IPS-NIHi11 (cell line): Measurements from ENCODE around the gene EPHA7.

Source experiments
- DNase-seq: peaks from one replicate; pipeline ENCODE4 v3.0.0; 2012; ENCODE audit warnings: mixed read lengths, low spot score

Gene EPHA7

GRCh38 chr6:93323630-93324029 is 95.7 kb downstream of the EPHA7 start:
- DNase-seq = no peak

DNA sequence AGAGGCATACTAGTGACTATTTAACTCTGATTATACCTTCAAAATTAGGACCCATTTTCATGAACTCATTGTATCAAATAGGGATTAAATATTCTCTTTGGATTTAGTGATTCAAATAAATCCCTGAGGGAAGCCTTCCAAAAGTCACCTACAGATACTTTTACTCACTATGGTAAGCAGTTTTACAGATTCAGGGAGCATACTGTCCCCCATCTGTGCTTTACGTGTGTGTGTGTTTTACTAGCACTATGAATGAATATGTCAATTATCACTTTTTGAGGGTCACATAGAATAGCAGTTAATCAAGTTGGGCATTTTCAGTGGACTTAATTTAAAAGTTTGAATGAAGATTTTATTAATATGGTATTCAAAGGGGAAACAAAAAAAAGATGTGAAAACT is 96.7 kb downstream of the EPHA7 start:
- DNase-seq = no peak

DNA sequence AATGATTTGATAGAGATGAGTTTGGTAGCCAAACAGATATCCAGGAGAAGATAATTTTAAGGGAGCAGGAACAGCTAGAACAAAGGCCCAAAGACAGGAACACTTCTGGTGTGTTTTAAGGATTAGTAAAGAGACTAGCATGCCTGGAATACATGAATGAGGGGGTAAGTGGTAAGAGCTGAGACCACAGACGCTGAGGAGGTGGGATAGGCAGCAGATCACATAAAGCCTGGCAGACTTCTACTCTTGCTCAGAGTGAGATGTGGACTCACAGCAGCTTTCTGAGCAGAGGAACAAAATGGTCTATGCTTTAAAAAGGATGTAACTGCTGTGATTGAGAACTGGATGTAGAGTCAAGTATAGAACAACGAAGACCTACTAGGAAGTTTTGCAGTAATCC is 100.1 kb downstream of the EPHA7 start:
- DNase-seq = no peak

- DNase-seq = no peak
Observed at GRCh38 chr6:93318121-93318520, 101.2 kb downstream of the EPHA7 start.

- DNase-seq = no peak
Observed at GRCh38 chr6:93317592-93317991, 101.8 kb downstream of the EPHA7 start.

DNA sequence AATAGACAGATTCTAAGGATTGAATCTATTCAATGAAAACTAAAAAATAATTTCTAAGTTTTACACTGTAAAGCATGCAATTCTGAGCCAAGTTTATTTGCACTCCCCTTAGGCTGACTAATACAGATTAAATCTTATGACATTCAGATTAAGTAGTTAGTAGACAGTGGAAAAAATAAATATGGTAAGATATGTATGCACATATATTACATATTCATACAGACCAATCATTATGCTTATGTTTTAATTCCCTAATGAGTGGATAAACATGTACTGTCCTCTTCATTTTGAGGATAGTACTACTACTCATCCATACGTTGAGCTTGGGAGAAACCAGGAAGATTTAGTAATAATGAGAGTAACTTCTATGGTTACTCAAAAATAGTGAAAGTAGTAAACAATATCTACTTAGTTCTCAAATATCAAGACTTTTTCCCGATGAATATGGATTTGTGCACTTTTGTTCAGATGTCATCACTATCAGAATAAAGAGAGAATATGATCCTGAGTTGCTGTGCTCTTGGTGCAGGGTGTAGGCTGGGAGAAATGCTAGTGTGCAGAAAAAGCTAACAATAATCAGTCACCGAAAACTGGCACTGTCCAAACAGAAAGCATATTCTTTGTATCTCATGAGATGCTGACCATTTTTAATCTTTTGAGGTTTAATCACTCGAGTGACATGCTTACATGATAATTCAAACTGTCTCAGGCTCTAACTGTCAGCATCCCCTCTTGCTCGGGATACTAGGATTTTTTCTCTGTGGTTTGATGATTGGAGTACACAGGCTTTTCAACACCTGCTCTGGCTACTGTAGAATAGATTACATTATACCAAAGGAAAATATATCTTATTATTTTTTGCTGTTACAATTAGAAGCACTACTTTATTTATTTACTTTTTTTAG is 111.6 kb downstream of the EPHA7 start:
- no peak for DNase-seq

GRCh38 chr6:93305088-93305487 is 114.3 kb downstream of the EPHA7 start:
- no peak for DNase-seq

DNA sequence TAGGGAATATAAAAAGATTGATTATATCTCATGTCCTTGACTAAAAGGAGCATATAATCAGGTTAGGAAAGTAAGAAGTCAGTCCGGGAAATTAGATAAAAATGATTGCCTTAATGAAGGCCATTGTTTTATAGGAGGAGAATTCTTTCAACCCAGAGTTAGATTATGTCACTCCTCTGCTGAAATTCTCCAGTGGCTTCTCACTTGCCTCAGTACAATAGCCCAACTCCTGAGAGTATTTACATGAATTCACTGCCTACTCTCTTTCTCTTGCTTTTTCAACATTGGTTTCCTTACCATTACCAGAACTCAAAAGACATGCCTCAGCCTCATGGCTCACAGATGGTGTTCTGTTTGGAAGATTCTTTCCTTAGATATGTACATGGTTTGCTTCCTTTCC is 114.9 kb downstream of the EPHA7 start:
- DNase-seq = no peak

DNA sequence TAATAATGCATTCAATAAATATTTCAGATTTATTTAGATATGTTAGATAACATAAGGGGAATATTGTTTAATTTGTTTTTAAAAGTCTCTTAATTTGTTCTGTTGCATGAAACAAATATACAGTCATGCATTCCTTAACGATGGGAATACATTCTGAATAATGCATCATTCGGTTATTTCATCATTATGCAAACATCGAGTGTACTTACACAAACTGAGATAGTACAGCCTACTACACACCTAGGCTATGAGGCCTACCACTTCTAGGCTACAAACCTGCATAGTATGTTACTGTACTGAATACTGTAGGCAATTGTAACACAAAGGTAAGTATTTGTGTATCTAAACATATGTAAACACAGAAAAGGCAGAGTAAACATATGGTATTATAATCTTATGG is 118.7 kb downstream of the EPHA7 start:
- DNase-seq = no peak

- no peak for DNase-seq
Observed at GRCh38 chr6:93299622-93300021, 119.7 kb downstream of the EPHA7 start.

GRCh38 chr6:93295631-93296030 is 123.7 kb downstream of the EPHA7 start:
- DNase-seq = no peak

- DNase-seq = no peak
Observed at GRCh38 chr6:93294879-93295278, 124.5 kb downstream of the EPHA7 start.

DNA sequence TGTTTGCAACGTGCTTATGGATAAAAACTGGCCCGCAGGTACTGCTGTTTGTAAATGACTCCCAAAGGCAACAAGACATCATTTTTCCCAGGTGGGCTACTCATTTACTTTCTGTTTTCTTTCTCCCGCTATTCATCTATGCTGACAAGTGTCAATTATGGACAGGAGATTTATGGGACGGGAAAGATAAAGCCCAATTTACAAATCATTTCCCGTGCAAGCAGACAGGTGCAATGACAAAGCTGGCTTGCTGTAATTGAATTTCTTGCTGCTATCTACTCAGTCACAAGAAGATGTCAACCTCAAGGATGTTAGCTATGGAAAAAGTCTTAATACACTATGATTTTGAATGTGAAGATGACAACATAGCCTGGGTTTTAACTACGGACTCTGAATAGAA is 125.5 kb downstream of the EPHA7 start:
- no peak for DNase-seq

GRCh38 chr6:93293460-93293859 is 125.9 kb downstream of the EPHA7 start:
- DNase-seq = no peak

- no peak for DNase-seq
Observed at GRCh38 chr6:93282521-93283031, 136.8 kb downstream of the EPHA7 start.

DNA sequence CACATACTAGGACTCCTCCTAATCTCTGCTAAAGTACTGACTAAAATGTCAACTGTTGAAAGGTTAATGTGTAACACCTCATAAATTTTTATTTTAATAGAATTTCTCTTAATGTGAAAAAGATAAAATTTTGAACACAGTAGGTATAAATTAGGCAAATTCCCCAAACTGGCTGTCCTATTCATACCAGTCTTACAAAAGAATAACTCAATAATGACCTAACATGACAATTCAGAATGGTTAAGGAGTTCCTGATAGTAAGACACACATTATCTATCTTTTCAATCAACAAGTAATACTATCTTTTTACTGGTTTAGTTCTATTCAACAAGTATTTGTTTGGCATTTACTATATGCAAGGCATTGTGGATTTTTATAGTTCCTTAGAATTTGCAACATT is 141.1 kb downstream of the EPHA7 start:
- DNase-seq = no peak

GRCh38 chr6:93272896-93273295 is 146.5 kb downstream of the EPHA7 start:
- no peak for DNase-seq

GRCh38 chr6:93272211-93272610 is 147.1 kb downstream of the EPHA7 start:
- DNase-seq = no peak

DNA sequence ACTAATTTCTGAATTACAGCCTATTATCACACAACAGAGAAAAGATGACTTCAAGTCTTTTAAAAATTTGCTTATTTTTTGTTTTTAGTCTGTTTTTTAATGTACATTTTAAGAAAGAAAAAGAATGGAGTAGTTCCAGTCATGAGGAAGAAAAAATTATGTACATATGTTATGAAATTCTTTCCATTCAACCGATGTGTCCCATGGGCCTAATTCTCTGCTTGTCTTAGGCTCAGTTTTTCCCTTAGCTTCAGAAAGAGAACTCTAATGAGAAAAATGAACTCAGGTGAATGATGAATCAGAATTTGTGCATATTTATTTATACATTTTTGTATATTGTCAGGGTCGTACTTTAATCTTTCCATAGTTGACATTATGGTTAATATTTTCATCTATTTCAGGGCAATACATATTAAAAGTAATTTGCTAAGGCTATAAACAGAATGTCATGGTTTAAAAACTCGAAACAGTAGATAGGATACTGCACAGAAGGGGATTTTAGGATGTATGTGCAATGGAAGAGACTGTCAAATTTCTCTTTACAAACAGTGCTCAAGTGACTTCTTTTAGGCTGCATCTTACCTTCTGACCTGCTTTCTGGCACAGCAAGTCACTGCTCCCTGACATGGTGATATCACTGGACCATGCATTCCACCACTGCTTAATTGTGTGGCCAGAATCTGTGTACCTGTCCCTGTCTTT is 153.1 kb downstream of the EPHA7 start:
- no peak for DNase-seq

GRCh38 chr6:93260881-93261280 is 158.5 kb downstream of the EPHA7 start:
- DNase-seq = no peak

- DNase-seq = no peak
Observed at GRCh38 chr6:93259332-93259731, 160.0 kb downstream of the EPHA7 start.

- no peak for DNase-seq
Observed at GRCh38 chr6:93252930-93253329, 166.4 kb downstream of the EPHA7 start.

- DNase-seq = no peak
Observed at GRCh38 chr6:93248631-93249030, 170.7 kb downstream of the EPHA7 start.
